ENCODE results near the gene CLDN6. TPM values are rescaled to one million over a fixed set of nuclear protein-coding genes. Genes with fewer than 3 reads are reported as not detected.

Gene CLDN6
- total RNA-seq, 1 donor from 2014 or later, result not detected

GRCh38 chr16:2981899-2982250 is 36.1 kb downstream of the CLDN6 start:
- Histone ChIP-seq H3K27ac (ENCODE audit: low read depth, low read length) (no peak overlapping the region), H3K4me3 (ENCODE audit: low read length in 3 of 3) (no peak overlapping the region), H3K27me3 (ENCODE audit: control insufficient read depth in 3 of 3, insufficient read depth in 3 of 3, low read length in 3 of 3) (peaks cover 5 to 10% (median 7%) of the 10 kb centered on the region in 3 donors), H3K9me3 (ENCODE audit: control insufficient read depth in 3 of 3, low read length in 3 of 3) (no peaks in the 10 kb centered on the region), H3K9ac (ENCODE audit: low read depth in 1 of 3, low read length in 3 of 3) (no peak overlapping the region), H3K36me3 (ENCODE audit: control insufficient read depth in 3 of 3, insufficient read depth in 3 of 3, low read length in 3 of 3) (no peaks in the 10 kb centered on the region), H3K4me1 (ENCODE audit: control insufficient read depth in 3 of 3, insufficient read depth in 3 of 3, low read length in 3 of 3) (peaks cover 28 to 41% (median 36%) of the 10 kb centered on the region in 3 donors)

DNA sequence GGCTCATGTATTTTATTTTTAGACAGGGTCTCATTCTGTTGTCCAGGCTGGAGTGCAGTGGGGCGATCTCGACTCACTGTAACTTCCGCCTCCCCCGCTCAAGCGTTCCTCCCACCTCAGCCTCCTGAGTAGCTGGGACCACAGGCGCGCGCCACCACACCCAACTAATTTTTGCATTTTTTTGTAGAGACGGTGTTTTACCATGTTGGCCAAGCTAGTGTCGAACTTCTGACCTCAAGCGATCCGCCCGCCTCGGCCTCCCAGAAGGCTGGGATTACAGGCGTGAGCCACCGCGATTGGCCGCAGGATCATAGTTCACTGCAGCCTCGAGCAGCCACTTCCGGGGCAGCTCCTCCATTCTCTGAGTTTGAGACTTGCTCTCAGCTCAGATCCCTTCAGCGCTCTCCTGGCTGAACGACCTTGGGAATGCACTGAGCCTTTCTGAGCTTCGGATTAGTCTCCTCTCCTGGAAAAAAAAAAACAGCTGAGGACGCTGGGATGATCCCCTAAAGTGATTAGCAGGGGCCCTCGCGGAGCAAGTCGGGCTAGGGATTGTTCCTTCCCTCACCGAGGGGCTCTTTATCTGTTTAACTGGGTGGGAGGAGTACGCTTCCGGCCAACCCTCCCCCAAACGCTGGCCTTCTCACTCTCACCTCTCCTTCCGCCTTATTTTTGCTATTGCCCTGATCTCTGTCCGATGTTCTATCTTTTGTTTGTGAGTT is 36.6 kb downstream of the CLDN6 start:
- Histone ChIP-seq H3K9me3 (ENCODE audit: control insufficient read depth in 3 of 3, low read length in 3 of 3) (no peaks in the 10 kb centered on the region), H3K36me3 (ENCODE audit: control insufficient read depth in 3 of 3, insufficient read depth in 3 of 3, low read length in 3 of 3) (no peaks in the 10 kb centered on the region), H3K4me1 (ENCODE audit: control insufficient read depth in 3 of 3, insufficient read depth in 3 of 3, low read length in 3 of 3) (peaks cover 24 to 36% (median 30%) of the 10 kb centered on the region in 3 donors), H3K27ac (ENCODE audit: low read depth, low read length) (no peak overlapping the region), H3K27me3 (ENCODE audit: control insufficient read depth in 3 of 3, insufficient read depth in 3 of 3, low read length in 3 of 3) (peaks cover 5 to 10% (median 7%) of the 10 kb centered on the region in 3 donors), H3K4me3 (ENCODE audit: low read length in 3 of 3) (peak overlapping the region in 1 of 3 donors; percentile 98), H3K9ac (ENCODE audit: low read depth in 1 of 3, low read length in 3 of 3) (peak overlapping the region in 2 of 3 donors; percentile 90 to 97)

DNA sequence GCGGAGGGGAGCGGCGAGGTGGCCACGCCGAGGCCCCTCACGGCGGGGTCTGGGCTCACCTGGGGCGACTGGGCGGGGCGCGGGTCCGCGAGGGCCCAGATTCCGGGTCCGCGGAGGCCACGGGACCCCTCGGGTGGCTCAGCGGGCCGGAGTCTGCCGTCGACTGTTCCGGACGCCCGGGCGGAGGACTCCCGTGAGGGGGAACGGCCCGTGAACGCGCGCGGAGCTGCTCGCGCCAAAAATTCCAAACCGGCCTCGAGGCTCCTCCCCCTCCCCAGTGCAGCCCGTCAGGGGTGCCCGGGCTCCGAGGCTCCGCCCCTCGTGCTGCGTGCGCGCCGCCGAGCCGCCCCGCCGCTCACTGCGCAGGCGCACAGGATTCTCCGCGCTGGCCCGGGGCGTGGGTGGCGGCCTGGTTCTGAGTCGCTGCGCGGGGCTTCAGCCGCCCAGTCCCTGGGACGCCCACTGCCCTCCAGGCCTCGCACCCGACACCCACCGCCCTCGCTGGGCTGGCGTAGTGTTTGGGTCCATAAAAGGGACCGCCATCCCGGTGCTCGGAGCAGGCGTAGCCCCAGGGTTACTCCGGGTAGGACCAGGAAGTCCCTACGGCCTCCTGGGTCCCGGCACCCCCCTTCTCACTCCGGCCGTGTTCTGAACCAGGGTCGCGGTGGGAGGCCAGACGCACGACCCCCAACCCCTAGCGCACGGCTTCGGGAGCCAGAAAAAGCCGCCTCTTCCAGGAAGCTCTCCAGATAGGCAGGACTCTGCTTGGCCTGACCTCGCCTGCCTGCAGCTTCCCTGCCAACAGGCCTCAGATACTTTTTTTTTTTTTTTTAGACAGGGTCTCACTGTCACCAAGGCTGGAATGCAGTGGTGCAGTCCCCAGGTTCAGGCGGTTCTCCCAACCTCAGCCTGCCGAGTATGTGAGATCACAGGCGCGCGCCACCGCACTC is 37.5 kb downstream of the CLDN6 start, which contains the start of gene PKMYT1:
Gene PKMYT1, minus strand, starts transcription at position 220 of the 950 bp plus-strand sequence. CDS start 789 bp downstream, outside the sequence.
- no peaks in the 10 kb centered on the region for H3K9me3 ChIP-seq (ENCODE audit: control insufficient read depth in 3 of 3, low read length in 3 of 3)
- peaks cover 16 to 31% (median 22%) of the 10 kb centered on the region in 3 donors for H3K4me1 ChIP-seq (ENCODE audit: control insufficient read depth in 3 of 3, insufficient read depth in 3 of 3, low read length in 3 of 3)
- H3K27me3 ChIP-seq (ENCODE audit: control insufficient read depth in 3 of 3, insufficient read depth in 3 of 3, low read length in 3 of 3), result peaks cover 5 to 10% (median 7%) of the 10 kb centered on the region in 3 donors
- H3K27ac ChIP-seq (ENCODE audit: low read depth, low read length), result peak within 1 kb of the TSS; percentile 71
- H3K9ac ChIP-seq (ENCODE audit: low read depth in 1 of 3, low read length in 3 of 3), result peak within 1 kb of the TSS; percentile 90 to 97 (median 95)
- peak within 1 kb of the TSS; percentile 82 to 98 (median 93) for H3K4me3 ChIP-seq (ENCODE audit: low read length in 3 of 3)
- H3K36me3 ChIP-seq (ENCODE audit: control insufficient read depth in 3 of 3, insufficient read depth in 3 of 3, low read length in 3 of 3), result no peaks in the 10 kb centered on the region

- H3K36me3 ChIP-seq (ENCODE audit: control insufficient read depth in 3 of 3, insufficient read depth in 3 of 3, low read length in 3 of 3), result no peaks in the 10 kb centered on the region
- peak overlapping the region in 2 of 3 donors; percentile 68 to 98 for H3K4me3 ChIP-seq (ENCODE audit: low read length in 3 of 3)
- H3K9ac ChIP-seq (ENCODE audit: low read depth in 1 of 3, low read length in 3 of 3), result no peak overlapping the region
These were observed 38.2 kb downstream of the CLDN6 start for GRCh38 chr16:2979669-2980226.

GRCh38 chr16:2977440-2977839 is 40.5 kb downstream of the CLDN6 start:
- H3K27me3 ChIP-seq (ENCODE audit: control insufficient read depth in 3 of 3, insufficient read depth in 3 of 3, low read length in 3 of 3), result peaks cover 5 to 10% (median 7%) of the 10 kb centered on the region in 3 donors
- H3K27ac ChIP-seq (ENCODE audit: low read depth, low read length), result no peak overlapping the region
- H3K9ac ChIP-seq (ENCODE audit: low read depth in 1 of 3, low read length in 3 of 3), result no peak overlapping the region
- H3K36me3 ChIP-seq (ENCODE audit: control insufficient read depth in 3 of 3, insufficient read depth in 3 of 3, low read length in 3 of 3), result peaks cover 0 to under 1% (median 0%) of the 10 kb centered on the region in 3 donors
- no peaks in the 10 kb centered on the region for H3K9me3 ChIP-seq (ENCODE audit: control insufficient read depth in 3 of 3, low read length in 3 of 3)
- peaks cover 12 to 26% (median 14%) of the 10 kb centered on the region in 3 donors for H3K4me1 ChIP-seq (ENCODE audit: control insufficient read depth in 3 of 3, insufficient read depth in 3 of 3, low read length in 3 of 3)
- H3K4me3 ChIP-seq (ENCODE audit: low read length in 3 of 3), result no peak overlapping the region

More at GRCh38 chr16:2979669-2980226, 38.2 kb downstream of the CLDN6 start:
- peaks cover 5 to 10% (median 7%) of the 10 kb centered on the region in 3 donors for H3K27me3 ChIP-seq (ENCODE audit: control insufficient read depth in 3 of 3, insufficient read depth in 3 of 3, low read length in 3 of 3)
- no peaks in the 10 kb centered on the region for H3K9me3 ChIP-seq (ENCODE audit: control insufficient read depth in 3 of 3, low read length in 3 of 3)
- peaks cover 10 to 25% (median 14%) of the 10 kb centered on the region in 3 donors for H3K4me1 ChIP-seq (ENCODE audit: control insufficient read depth in 3 of 3, insufficient read depth in 3 of 3, low read length in 3 of 3)
- H3K27ac ChIP-seq (ENCODE audit: low read depth, low read length), result no peak overlapping the region

DNA sequence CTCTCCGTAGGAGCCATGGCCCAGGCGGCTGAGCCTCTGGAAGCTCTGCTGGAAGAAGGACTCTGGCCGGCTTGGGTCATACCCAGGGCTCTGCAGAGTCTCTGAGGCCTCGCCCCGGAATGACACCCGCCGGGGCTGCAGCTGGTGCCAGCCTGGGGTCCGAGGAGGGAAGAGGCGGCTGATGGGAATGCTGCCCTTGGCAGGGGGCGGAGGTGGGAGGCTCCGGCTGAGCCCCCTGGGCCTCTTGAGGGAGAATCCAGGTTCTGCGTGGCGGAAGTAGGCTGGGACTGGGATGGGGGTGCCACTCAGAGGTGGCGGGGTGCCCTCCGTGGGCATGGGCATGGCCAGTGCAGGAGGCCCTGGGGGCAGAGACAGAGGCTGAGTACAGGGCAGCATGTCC is 41.3 kb downstream of the CLDN6 start:
- H3K4me1 ChIP-seq (ENCODE audit: control insufficient read depth in 3 of 3, insufficient read depth in 3 of 3, low read length in 3 of 3), result peaks cover 12 to 29% (median 19%) of the 10 kb centered on the region in 3 donors
- peaks cover 0 to 7% (median 4%) of the 10 kb centered on the region in 3 donors for H3K36me3 ChIP-seq (ENCODE audit: control insufficient read depth in 3 of 3, insufficient read depth in 3 of 3, low read length in 3 of 3)
- H3K27me3 ChIP-seq (ENCODE audit: control insufficient read depth in 3 of 3, insufficient read depth in 3 of 3, low read length in 3 of 3), result peaks cover 5 to 10% (median 7%) of the 10 kb centered on the region in 3 donors
- H3K27ac ChIP-seq (ENCODE audit: low read depth, low read length), result no peak overlapping the region
- H3K9me3 ChIP-seq (ENCODE audit: control insufficient read depth in 3 of 3, low read length in 3 of 3), result no peaks in the 10 kb centered on the region
- H3K4me3 ChIP-seq (ENCODE audit: low read length in 3 of 3), result no peak overlapping the region
- no peak overlapping the region for H3K9ac ChIP-seq (ENCODE audit: low read depth in 1 of 3, low read length in 3 of 3)

DNA sequence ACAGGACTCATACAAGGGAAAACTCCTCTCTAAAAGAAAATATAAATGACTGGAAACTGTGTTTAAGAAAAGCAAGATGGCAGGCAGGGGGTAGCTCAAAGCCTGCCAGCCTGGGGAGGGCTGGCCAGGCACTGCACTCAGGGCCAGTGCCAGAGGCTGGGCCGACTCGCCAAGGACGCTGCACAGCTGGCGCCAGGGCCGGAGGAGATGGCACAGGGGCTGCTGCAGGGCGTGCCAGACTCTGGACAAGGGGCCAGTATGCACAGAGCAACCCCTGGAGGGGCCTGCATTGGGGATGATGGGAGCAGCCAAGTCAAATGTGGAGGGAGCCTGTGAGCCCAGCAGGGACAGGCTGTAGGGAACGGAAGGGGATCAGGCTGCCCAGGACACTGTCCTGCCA is 41.8 kb downstream of the CLDN6 start:
- no peak overlapping the region for H3K9ac ChIP-seq (ENCODE audit: low read depth in 1 of 3, low read length in 3 of 3)
- no peak overlapping the region for H3K27ac ChIP-seq (ENCODE audit: low read depth, low read length)
- peaks cover 0 to 7% (median 4%) of the 10 kb centered on the region in 3 donors for H3K36me3 ChIP-seq (ENCODE audit: control insufficient read depth in 3 of 3, insufficient read depth in 3 of 3, low read length in 3 of 3)
- H3K4me3 ChIP-seq (ENCODE audit: low read length in 3 of 3), result no peak overlapping the region
- no peaks in the 10 kb centered on the region for H3K9me3 ChIP-seq (ENCODE audit: control insufficient read depth in 3 of 3, low read length in 3 of 3)
- H3K27me3 ChIP-seq (ENCODE audit: control insufficient read depth in 3 of 3, insufficient read depth in 3 of 3, low read length in 3 of 3), result peaks cover 5 to 10% (median 7%) of the 10 kb centered on the region in 3 donors
- peaks cover 12 to 34% (median 20%) of the 10 kb centered on the region in 3 donors for H3K4me1 ChIP-seq (ENCODE audit: control insufficient read depth in 3 of 3, insufficient read depth in 3 of 3, low read length in 3 of 3)

GRCh38 chr16:2975161-2975795 is 42.7 kb downstream of the CLDN6 start:
- H3K27me3 ChIP-seq (ENCODE audit: control insufficient read depth in 3 of 3, insufficient read depth in 3 of 3, low read length in 3 of 3), result peaks cover 5 to 10% (median 7%) of the 10 kb centered on the region in 3 donors
- no peak overlapping the region for H3K4me3 ChIP-seq (ENCODE audit: low read length in 3 of 3)
- H3K9me3 ChIP-seq (ENCODE audit: control insufficient read depth in 3 of 3, low read length in 3 of 3), result no peaks in the 10 kb centered on the region
- no peak overlapping the region for H3K27ac ChIP-seq (ENCODE audit: low read depth, low read length)
- H3K36me3 ChIP-seq (ENCODE audit: control insufficient read depth in 3 of 3, insufficient read depth in 3 of 3, low read length in 3 of 3), result peaks cover 0 to 7% (median 4%) of the 10 kb centered on the region in 3 donors
- peaks cover 14 to 38% (median 26%) of the 10 kb centered on the region in 3 donors for H3K4me1 ChIP-seq (ENCODE audit: control insufficient read depth in 3 of 3, insufficient read depth in 3 of 3, low read length in 3 of 3)
- no peak overlapping the region for H3K9ac ChIP-seq (ENCODE audit: low read depth in 1 of 3, low read length in 3 of 3)
